Fibroblast of lung (primary cell): Measurements from ENCODE around the gene TRMT13.

Experiments
- EZH2 ChIP-seq: IDR thresholded peaks from 2 replicates; pipeline ENCODE4 v1.5.1; 2012; ENCODE audit warnings: low read length, control low read depth, mild to moderate bottlenecking; ENCODE audit errors: missing control alignments
- TF ChIP-seq, protein P1 (sequence below), 2 donors: IDR thresholded peaks in 1 of 2; conservative IDR thresholded peaks in 1 of 2; 1 replicate in 1 of 2; 2 replicates in 1 of 2; pipeline ENCODE4 v1.5.1; 2011 to 2012; ENCODE audit warnings: low read length in 2 of 2, control low read depth in 1 of 2, inconsistent platforms in 1 of 2, low read depth in 1 of 2, mild to moderate bottlenecking in 1 of 2

DNA sequence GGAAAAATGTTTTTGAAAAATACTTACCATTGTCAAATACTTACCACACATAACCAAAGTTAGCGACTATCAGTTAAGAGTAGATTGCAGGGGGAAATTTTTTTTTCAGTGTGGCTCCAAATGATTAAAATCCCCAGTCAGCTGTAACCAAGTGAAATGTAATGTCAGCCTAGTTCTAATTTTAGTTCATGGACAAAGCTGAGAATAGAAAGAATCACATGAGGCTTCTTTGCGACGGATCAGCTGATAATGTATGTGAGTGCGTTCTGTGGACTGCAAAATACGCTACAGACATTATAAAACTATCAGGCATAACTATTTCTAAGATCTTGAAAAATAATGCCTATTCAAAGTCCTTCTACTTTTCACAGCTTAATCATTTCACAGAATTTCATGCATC, 45.1 kb downstream of the TRMT13 start, which contains the start of gene LRRC39:
- TF ChIP-seq, protein P1, sequence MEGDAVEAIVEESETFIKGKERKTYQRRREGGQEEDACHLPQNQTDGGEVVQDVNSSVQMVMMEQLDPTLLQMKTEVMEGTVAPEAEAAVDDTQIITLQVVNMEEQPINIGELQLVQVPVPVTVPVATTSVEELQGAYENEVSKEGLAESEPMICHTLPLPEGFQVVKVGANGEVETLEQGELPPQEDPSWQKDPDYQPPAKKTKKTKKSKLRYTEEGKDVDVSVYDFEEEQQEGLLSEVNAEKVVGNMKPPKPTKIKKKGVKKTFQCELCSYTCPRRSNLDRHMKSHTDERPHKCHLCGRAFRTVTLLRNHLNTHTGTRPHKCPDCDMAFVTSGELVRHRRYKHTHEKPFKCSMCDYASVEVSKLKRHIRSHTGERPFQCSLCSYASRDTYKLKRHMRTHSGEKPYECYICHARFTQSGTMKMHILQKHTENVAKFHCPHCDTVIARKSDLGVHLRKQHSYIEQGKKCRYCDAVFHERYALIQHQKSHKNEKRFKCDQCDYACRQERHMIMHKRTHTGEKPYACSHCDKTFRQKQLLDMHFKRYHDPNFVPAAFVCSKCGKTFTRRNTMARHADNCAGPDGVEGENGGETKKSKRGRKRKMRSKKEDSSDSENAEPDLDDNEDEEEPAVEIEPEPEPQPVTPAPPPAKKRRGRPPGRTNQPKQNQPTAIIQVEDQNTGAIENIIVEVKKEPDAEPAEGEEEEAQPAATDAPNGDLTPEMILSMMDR (conservative IDR thresholded peaks at IDR 0.05 in 1 of 2, IDR thresholded peaks at IDR 0.05 in 1 of 2; ENCODE audit: low read depth in 1 of 2, low read length in 2 of 2): no peak
- no peak for TF ChIP-seq EZH2
